HepG2 (cell line): Measurements from ENCODE around the gene CCR5AS.

Experiments used
- ATAC-seq: fragments of 200-7000 bp; cut with Tn5 transposase; 3 replicates; pipeline ENCODE4 v1.9.1; 2020; ENCODE audit warnings: mild to moderate bottlenecking, moderate library complexity
- BruUV-seq: library from RNA; stranded (reverse); fragments of 400-500 nt; replicated peaks from 2 replicates; lab custom pipeline; 2021; lab: Mats Ljungman, UMichigan
- CTCF ChIA-PET: fragments of 300-600 bp; formaldehyde crosslinking; extraction: SDS; loops from one replicate; lab custom pipeline; 2021; ENCODE audit warnings: low total read pairs, inconsistent platforms, low intra/inter-chr PET ratio; lab: Yijun Ruan, JAX
- POLR2A ChIA-PET: fragments of 350-600 bp; sonication (Branson Sonifier 250); formaldehyde crosslinking; loops from one replicate; lab custom pipeline; 2020; ENCODE audit warnings: antibody characterized with exemption, inconsistent platforms; lab: Yijun Ruan, JAX
- DNase-seq: peaks from one replicate; pipeline ENCODE4 v3.0.0-alpha.2; 2015; ENCODE audit warnings: low spot score
- FAIRE-seq: peaks from 3 replicates; lab custom pipeline; 2011; peaks lifted over from hg19 to GRCh38; lab: Jason Lieb, UNC
- H2AFZ ChIP-seq: one replicate; pipeline ENCODE4 v1.6.1; 2011; ENCODE audit warnings: low read length, inconsistent platforms
- H3K27ac ChIP-seq: fragments of 300-600 bp; 3 replicates; pipeline ENCODE4 v1.8.0; 2011; ENCODE audit warnings: mixed run types, mild to moderate bottlenecking, mixed read lengths, low read length, inconsistent platforms; ENCODE audit not compliant: insufficient read depth; ENCODE audit errors: extremely low read length
- H3K27me3 ChIP-seq, 2 experiments: fragments of 200-600 bp in 1 of 2; 2 replicates in 1 of 2; 3 replicates in 1 of 2; pipeline versions ENCODE4 v1.6.0 to v1.8.0; 2011; ENCODE audit warnings: low read length in 2 of 2, mild to moderate bottlenecking in 2 of 2, moderate library complexity in 2 of 2, inconsistent platforms in 1 of 2; ENCODE audit not compliant: insufficient read depth in 2 of 2, control insufficient read depth in 1 of 2
- H3K36me3 ChIP-seq, 2 experiments: fragments of 200-600 bp in 1 of 2; replicated peaks in 1 of 2; 2 replicates in 1 of 2; 3 replicates in 1 of 2; pipeline versions ENCODE4 v1.5.1 to v1.8.0; 2011; ENCODE audit warnings: low read length in 2 of 2, inconsistent platforms in 1 of 2; ENCODE audit not compliant: insufficient read depth in 2 of 2, control insufficient read depth in 1 of 2
- H3K4me1 ChIP-seq: 2 replicates; pipeline ENCODE4 v1.5.1; 2012; ENCODE audit warnings: low read length, inconsistent platforms; ENCODE audit not compliant: insufficient read depth
- H3K4me2 ChIP-seq: 2 replicates; pipeline ENCODE4 v1.6.0; 2011; ENCODE audit warnings: low read depth, low read length, inconsistent platforms
- H3K4me3 ChIP-seq, 3 experiments: fragments of 200-600 bp in 1 of 3; sonication (generic), shearing (Covaris generic) in 1 of 3; replicated peaks in 1 of 3; 2 replicates each; pipeline ENCODE4 v1.5.1; 2011 to 2016; ENCODE audit warnings: low read length in 3 of 3, inconsistent platforms in 2 of 3, low read depth in 2 of 3, mild to moderate bottlenecking in 2 of 3, control low read depth in 1 of 3, mixed read lengths in 1 of 3; ENCODE audit not compliant: insufficient read depth in 1 of 3
- H3K79me2 ChIP-seq: one replicate; pipeline ENCODE4 v1.6.1; 2011; ENCODE audit warnings: low read length, inconsistent platforms; ENCODE audit not compliant: insufficient read depth
- H3K9ac ChIP-seq: 2 replicates; pipeline ENCODE4 v1.6.0; 2011; ENCODE audit warnings: mild to moderate bottlenecking, low read depth, low read length, inconsistent platforms; ENCODE audit not compliant: insufficient read depth
- H3K9me3 ChIP-seq: 2 replicates; pipeline ENCODE4 v1.5.1; 2012; ENCODE audit warnings: mild to moderate bottlenecking, low read length
- H4K20me1 ChIP-seq: 2 replicates; pipeline ENCODE4 v1.6.0; 2011; ENCODE audit warnings: inconsistent platforms, mild to moderate bottlenecking, low read length, moderate library complexity; ENCODE audit not compliant: insufficient read depth
- AGO1 ChIP-seq: fragments of 200-400 bp; formaldehyde crosslinking; IDR thresholded peaks from 2 replicates; pipeline ENCODE4 v1.6.1; 2017; ENCODE audit warnings: mild to moderate bottlenecking, low read depth, low read length, moderate library complexity; ENCODE audit not compliant: poor library complexity, severe bottlenecking
- BCL6 ChIP-seq: IDR thresholded peaks from 2 replicates; pipeline ENCODE4 v1.6.1; 2016; ENCODE audit warnings: missing genetic modification reagents, missing compliant biosample characterization
- GABPB1 ChIP-seq: IDR thresholded peaks from 2 replicates; pipeline ENCODE4 v1.6.1; 2016; ENCODE audit warnings: mild to moderate bottlenecking, missing genetic modification reagents, moderate library complexity, missing compliant biosample characterization
- SALL2 ChIP-seq: sonication (generic); formaldehyde crosslinking; IDR thresholded peaks from 2 replicates; pipeline ENCODE4 v1.8.1; 2023; ENCODE audit warnings: mild to moderate bottlenecking, missing genetic modification reagents, inconsistent platforms
- SMYD3 ChIP-seq: sonication (generic); formaldehyde crosslinking; IDR thresholded peaks from 2 replicates; pipeline ENCODE4 v1.8.1; 2023; ENCODE audit warnings: mild to moderate bottlenecking, missing genetic modification reagents
- SRY ChIP-seq: sonication (generic); formaldehyde crosslinking; IDR thresholded peaks from 2 replicates; pipeline ENCODE4 v1.8.0; 2022; ENCODE audit warnings: mild to moderate bottlenecking, missing genetic modification reagents
- ZFAT ChIP-seq: sonication (generic); formaldehyde crosslinking; conservative IDR thresholded peaks from 2 replicates; pipeline ENCODE4 v1.8.1; 2023; ENCODE audit warnings: missing genetic modification reagents, inconsistent platforms
- ZKSCAN1 ChIP-seq: fragments of 150-350 bp; IDR thresholded peaks from 2 replicates; pipeline ENCODE4 v1.6.1; 2014; ENCODE audit warnings: low read length
- ZNF264 ChIP-seq: sonication (generic); formaldehyde crosslinking; IDR thresholded peaks from 2 replicates; pipeline ENCODE4 v1.4.0; 2020; ENCODE audit warnings: missing genetic modification reagents
- whole genome bisulfite sequencing: methylation state at CpG from one replicate; pipeline ENCODE4 v1.1.6; 2017; ENCODE audit warnings: low lambda C conversion rate; 5-methylcytosine and 5-hydroxymethylcytosine counted together
- in situ Hi-C: cut with HindIII; loops from 2 replicates; pipeline ENCODE4 v1.10.0; 2017; ENCODE audit warnings: low pct_unique_long_range_greater_than_20kb; ENCODE audit not compliant: extremely low pct_ligation_motif_present
- intact Hi-C: fragments of 100-400 bp; cut with micrococcal nuclease; formaldehyde crosslinking; loops from one replicate; pipeline ENCODE4 v1.10.0; 2022; ENCODE audit not compliant: unreplicated experiment
- TF ChIP-seq, protein P1 (sequence below): sonication (generic); formaldehyde crosslinking; IDR thresholded peaks from 2 replicates; pipeline ENCODE4 v1.5.0; 2020; ENCODE audit warnings: missing genetic modification reagents, mild to moderate bottlenecking, borderline replicate concordance
- TF ChIP-seq, protein P2 (sequence below): sonication (generic); formaldehyde crosslinking; IDR thresholded peaks from 2 replicates; pipeline ENCODE4 v1.5.0; 2020; ENCODE audit warnings: missing genetic modification reagents
- TF ChIP-seq, protein P3 (sequence below): sonication (generic); formaldehyde crosslinking; IDR thresholded peaks from 2 replicates; pipeline ENCODE4 v1.9.0; 2021; ENCODE audit warnings: missing genetic modification reagents, mild to moderate bottlenecking, borderline replicate concordance
- TF ChIP-seq, protein P4 (sequence below): sonication (generic); formaldehyde crosslinking; IDR thresholded peaks from 2 replicates; pipeline ENCODE4 v1.4.0; 2020; ENCODE audit warnings: missing genetic modification reagents

Gene CCR5AS

DNA sequence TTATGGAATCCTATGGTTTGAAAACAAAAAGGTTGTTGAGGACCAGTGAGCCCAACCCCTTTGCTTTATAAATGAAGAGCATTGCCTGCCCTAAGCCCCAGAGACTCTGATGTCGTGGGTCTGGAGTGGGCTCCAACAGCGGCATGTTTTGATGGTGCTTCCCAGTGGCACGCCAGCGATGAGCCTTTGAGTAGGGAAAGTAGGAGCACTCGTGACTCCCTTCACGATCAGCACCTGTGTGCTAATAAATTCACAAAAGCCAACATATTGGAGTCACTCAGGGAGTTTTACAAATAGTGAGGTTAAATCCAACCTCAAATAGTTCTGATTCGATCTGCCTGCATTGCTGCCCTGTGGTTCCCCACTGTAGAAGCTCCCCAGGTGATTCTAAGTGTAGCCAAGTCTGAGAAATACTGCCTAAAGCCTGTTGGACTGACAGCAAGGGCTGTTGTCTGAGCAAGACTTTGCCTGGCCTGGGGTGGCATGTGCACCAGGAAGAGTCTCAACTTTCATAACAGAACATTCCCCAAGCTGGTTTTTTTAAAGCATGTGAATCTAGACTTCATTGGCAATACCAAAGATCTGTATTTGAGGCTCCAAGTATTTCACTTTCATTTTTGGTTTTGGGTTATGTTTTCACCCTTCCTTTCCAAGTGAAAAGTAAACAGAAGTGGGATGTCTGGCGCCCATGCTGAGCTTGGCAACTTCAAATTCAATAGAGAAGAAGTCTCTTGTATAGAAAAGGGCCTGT is 26.2 kb downstream of the CCR5AS start:
- POLR2A ChIA-PET = no interaction called here
- Histone ChIP-seq H3K36me3 (no peaks in the 10 kb centered on the region), H3K9me3 (no peaks in the 10 kb centered on the region)
- BruUV-seq = no TSS peak
- DNase-seq (no peak), ATAC-seq (no peak), FAIRE-seq (no peak)
- in situ Hi-C loops = no loop called here
- TF ChIP-seq AGO1 = no peak
- TF ChIP-seq, protein P1, sequence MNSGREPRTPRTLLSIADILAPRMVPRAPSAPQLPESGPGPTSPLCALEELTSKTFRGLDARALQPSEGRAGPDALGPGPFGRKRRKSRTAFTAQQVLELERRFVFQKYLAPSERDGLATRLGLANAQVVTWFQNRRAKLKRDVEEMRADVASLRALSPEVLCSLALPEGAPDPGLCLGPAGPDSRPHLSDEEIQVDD (CRISPR knock-in tag) = no peak
- no peak for TF ChIP-seq SALL2 (CRISPR knock-in tag)
- no peak for TF ChIP-seq ZKSCAN1
- TF ChIP-seq, all 625 proteins: peak for 0
- H3K27me3 ChIP-seq = peaks cover 0 to 1% of the 10 kb centered on the region in 2 experiments; a peak in 1 of 5 replicates
- H3K79me2 ChIP-seq = no peaks in the 10 kb centered on the region
- no peak overlapping the region for H3K9ac ChIP-seq
- H4K20me1 ChIP-seq = no peaks in the 10 kb centered on the region
- H3K27ac ChIP-seq = no peak overlapping the region
- no peak overlapping the region for H2AFZ ChIP-seq
- H3K4me2 ChIP-seq = no peak overlapping the region
- no peaks in the 10 kb centered on the region for H3K4me1 ChIP-seq
- 45% methylated on average over 7 of the region's 8 CpGs for WGBS
- CTCF ChIA-PET = no interaction called here
- intact Hi-C loops = no loop called here
- H3K4me3 ChIP-seq = no peak overlapping the region

DNA sequence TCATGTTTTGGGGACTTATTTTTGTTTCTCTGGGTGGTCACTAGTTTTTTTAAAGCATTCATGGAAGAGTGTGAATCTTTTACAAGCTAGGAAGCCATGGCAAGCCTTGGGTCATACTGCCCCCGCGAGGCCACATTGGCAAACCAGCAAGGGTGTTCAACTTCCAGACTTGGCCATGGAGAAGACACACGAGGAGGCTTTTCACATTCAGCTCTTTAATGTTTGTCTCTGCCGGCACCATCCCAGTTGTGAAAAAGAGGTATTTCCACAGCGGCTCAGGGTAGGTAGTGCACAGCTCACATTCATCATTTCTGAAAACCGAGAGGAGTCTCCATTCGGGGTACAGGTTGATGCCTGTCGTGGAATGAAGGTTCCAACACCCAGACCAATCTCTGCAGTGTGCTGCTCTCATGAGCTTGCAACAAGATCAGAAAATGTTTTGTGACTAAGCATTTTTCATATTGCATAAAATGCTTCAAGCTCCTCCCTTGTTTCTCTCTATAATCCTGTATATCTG is 28.4 kb downstream of the CCR5AS start:
- in situ Hi-C loops = no loop called here
- POLR2A ChIA-PET = no interaction called here
- peak; percentile 64 for FAIRE-seq
- TF ChIP-seq BCL6 (CRISPR knock-in tag) (no peak), SRY (CRISPR knock-in tag) (no peak), SMYD3 (CRISPR knock-in tag) (no peak), GABPB1 (CRISPR knock-in tag) (no peak), ZNF264 (CRISPR knock-in tag) (no peak), ZFAT (no peak)
- TF ChIP-seq, protein P2, sequence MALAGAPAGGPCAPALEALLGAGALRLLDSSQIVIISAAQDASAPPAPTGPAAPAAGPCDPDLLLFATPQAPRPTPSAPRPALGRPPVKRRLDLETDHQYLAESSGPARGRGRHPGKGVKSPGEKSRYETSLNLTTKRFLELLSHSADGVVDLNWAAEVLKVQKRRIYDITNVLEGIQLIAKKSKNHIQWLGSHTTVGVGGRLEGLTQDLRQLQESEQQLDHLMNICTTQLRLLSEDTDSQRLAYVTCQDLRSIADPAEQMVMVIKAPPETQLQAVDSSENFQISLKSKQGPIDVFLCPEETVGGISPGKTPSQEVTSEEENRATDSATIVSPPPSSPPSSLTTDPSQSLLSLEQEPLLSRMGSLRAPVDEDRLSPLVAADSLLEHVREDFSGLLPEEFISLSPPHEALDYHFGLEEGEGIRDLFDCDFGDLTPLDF (CRISPR knock-in tag) = no peak
- TF ChIP-seq, protein P3, sequence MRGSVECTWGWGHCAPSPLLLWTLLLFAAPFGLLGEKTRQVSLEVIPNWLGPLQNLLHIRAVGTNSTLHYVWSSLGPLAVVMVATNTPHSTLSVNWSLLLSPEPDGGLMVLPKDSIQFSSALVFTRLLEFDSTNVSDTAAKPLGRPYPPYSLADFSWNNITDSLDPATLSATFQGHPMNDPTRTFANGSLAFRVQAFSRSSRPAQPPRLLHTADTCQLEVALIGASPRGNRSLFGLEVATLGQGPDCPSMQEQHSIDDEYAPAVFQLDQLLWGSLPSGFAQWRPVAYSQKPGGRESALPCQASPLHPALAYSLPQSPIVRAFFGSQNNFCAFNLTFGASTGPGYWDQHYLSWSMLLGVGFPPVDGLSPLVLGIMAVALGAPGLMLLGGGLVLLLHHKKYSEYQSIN (CRISPR knock-in tag) = no peak
- TF ChIP-seq, protein P4, sequence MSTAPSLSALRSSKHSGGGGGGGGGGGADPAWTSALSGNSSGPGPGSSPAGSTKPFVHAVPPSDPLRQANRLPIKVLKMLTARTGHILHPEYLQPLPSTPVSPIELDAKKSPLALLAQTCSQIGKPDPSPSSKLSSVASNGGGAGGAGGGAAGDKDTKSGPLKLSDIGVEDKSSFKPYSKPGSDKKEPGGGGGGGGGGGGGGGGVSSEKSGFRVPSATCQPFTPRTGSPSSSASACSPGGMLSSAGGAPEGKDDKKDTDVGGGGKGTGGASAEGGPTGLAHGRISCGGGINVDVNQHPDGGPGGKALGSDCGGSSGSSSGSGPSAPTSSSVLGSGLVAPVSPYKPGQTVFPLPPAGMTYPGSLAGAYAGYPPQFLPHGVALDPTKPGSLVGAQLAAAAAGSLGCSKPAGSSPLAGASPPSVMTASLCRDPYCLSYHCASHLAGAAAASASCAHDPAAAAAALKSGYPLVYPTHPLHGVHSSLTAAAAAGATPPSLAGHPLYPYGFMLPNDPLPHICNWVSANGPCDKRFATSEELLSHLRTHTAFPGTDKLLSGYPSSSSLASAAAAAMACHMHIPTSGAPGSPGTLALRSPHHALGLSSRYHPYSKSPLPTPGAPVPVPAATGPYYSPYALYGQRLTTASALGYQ (CRISPR knock-in tag) = no peak

More for the DNA sequence above, 28.4 kb downstream of the CCR5AS start:
- no peak overlapping the region for H3K4me3 ChIP-seq
- H2AFZ ChIP-seq = no peak overlapping the region
- DNase-seq (peak; percentile 27), ATAC-seq (peak; percentile 84)
- H3K4me2 ChIP-seq = no peak overlapping the region
- no peaks in the 10 kb centered on the region for H3K4me1 ChIP-seq
- H3K9ac ChIP-seq = no peak overlapping the region
- no peaks in the 10 kb centered on the region for H3K36me3 ChIP-seq
- no peaks in the 10 kb centered on the region for H3K79me2 ChIP-seq
- peaks cover 3 to 5% of the 10 kb centered on the region in 2 experiments; a peak in 4 of 5 replicates for H3K27me3 ChIP-seq
- H4K20me1 ChIP-seq = no peaks in the 10 kb centered on the region
- WGBS = 23% methylated on average over 8 of the region's 8 CpGs
- CTCF ChIA-PET = interaction anchor here (2.2 kb wide), 1 partner anchor 102 kb away, joined by 16 read pairs; no protein-coding TSS in a partner anchor
- BruUV-seq = no TSS peak
- H3K9me3 ChIP-seq = no peaks in the 10 kb centered on the region
- intact Hi-C loops = no loop called here
- H3K27ac ChIP-seq = no peak overlapping the region
